Suprapubic skin (tissue), 3 donors: ENCODE results near the gene CHCHD4.

Experiments
- CTCF ChIP-seq, 2 donors: fragments of 200-600 bp in 1 of 2; fragments of 450-650 bp in 1 of 2; sonication (generic) in 1 of 2; IDR thresholded peaks; one replicate each; pipeline ENCODE4 v1.5.1; 2016 to 2019; ENCODE audit warnings: antibody characterized with exemption in 2 of 2, mild to moderate bottlenecking in 1 of 2, moderate library complexity in 1 of 2
- POLR2A ChIP-seq, 2 donors: fragments of 450-650 bp; IDR thresholded peaks; one replicate each; pipeline ENCODE4 v1.6.1; 2017; ENCODE audit warnings: antibody characterized with exemption in 2 of 2, mild to moderate bottlenecking in 2 of 2, moderate library complexity in 2 of 2

- TF ChIP-seq CTCF (IDR thresholded peaks at IDR 0.05) (no peak), POLR2A (IDR thresholded peaks at IDR 0.05) (no peak)
These were observed 2.4 kb downstream of the CHCHD4 start for GRCh38 chr3:14122301-14122700.
